Peyer's patch (tissue), 4 donors: ENCODE data around the gene PSG4. TPM values are rescaled to one million over a fixed set of nuclear protein-coding genes. Genes with fewer than 3 reads are reported as not detected.
"Not testable (repeated sequence)": the region's sequence is repeated elsewhere in the genome, so short reads cannot be mapped to it uniquely, and the experiment has no call there.

Experiments used
- DNase-seq, 3 donors: peaks; one replicate each; pipeline ENCODE4 v3.0.0-alpha.2; 2017 to 2019
- H3K27ac ChIP-seq, 4 donors: fragments of 200-600 bp; sonication (generic); one replicate each; pipeline ENCODE4 v1.5.1; 2016 to 2019
- H3K27me3 ChIP-seq, 2 donors: fragments of 200-600 bp; sonication (generic); one replicate each; pipeline ENCODE4 v1.5.1; 2019
- H3K36me3 ChIP-seq, 3 donors: fragments of 200-600 bp; sonication (generic); one replicate each; pipeline ENCODE4 v1.5.1; 2016 to 2019
- H3K4me1 ChIP-seq, 4 donors: fragments of 200-600 bp; sonication (generic); one replicate each; pipeline ENCODE4 v1.5.1; 2016 to 2019
- H3K4me3 ChIP-seq, 4 donors: fragments of 200-600 bp; sonication (generic); 1 replicate in 3 of 4; 2 replicates in 1 of 4; pipeline ENCODE4 v1.5.1; 2016 to 2019; ENCODE audit warnings: mild to moderate bottlenecking in 1 of 4
- H3K9me3 ChIP-seq, 4 donors: fragments of 200-600 bp; sonication (generic); one replicate each; pipeline ENCODE4 v1.5.1; 2016 to 2019; ENCODE audit warnings: mild to moderate bottlenecking in 1 of 4
- CTCF ChIP-seq, 6 experiments: fragments of 450-650 bp in 4 of 6; fragments of 200-600 bp in 2 of 6; sonication (generic) in 1 of 6; IDR thresholded peaks; one replicate each; pipeline ENCODE4 v1.5.1; 2017 to 2019; ENCODE audit warnings: antibody characterized with exemption in 6 of 6, mild to moderate bottlenecking in 3 of 6, moderate library complexity in 1 of 6
- POLR2A ChIP-seq, 2 donors: fragments of 450-650 bp; IDR thresholded peaks; one replicate each; pipeline ENCODE4 v1.5.1; 2017; ENCODE audit warnings: antibody characterized with exemption in 2 of 2, mild to moderate bottlenecking in 2 of 2, moderate library complexity in 2 of 2
- total RNA-seq, 4 donors: library from RNA; depleted of rRNA; stranded (reverse); fragments of >200 nt; gene quantifications; one replicate each; pipeline ENCODE4 v1.1.0, GENCODE V29; 2016

The PSG4 gene
- total RNA-seq, 4 donors from 2014 or later, result not detected

GRCh38 chr19:43224855-43225253 lies 19.4 kb upstream of the PSG4 start:
- H3K27ac ChIP-seq, result no peak overlapping the region
- no peak for DNase-seq
- no peaks in the 10 kb centered on the region for H3K27me3 ChIP-seq
- no peaks in the 10 kb centered on the region for H3K4me1 ChIP-seq
- TF ChIP-seq CTCF (IDR thresholded peaks at IDR 0.05) (no peak), POLR2A (IDR thresholded peaks at IDR 0.05) (no peak)
- peaks cover 0 to 19% (median 0%) of the 10 kb centered on the region in 4 donors for H3K9me3 ChIP-seq
- H3K4me3 ChIP-seq, result no peak overlapping the region
- H3K36me3 ChIP-seq, result no peaks in the 10 kb centered on the region

- not testable (repeated sequence) for H3K36me3 ChIP-seq, H3K4me3 ChIP-seq, H3K27me3 ChIP-seq, H3K4me1 ChIP-seq, H3K27ac ChIP-seq, DNase-seq
- H3K9me3 ChIP-seq, result peaks cover 0 to 18% (median 0%) of the 10 kb centered on the region in 4 donors
Measured at GRCh38 chr19:43224201-43224854, 18.9 kb upstream of the PSG4 start.

GRCh38 chr19:43221891-43222290 lies 16.5 kb upstream of the PSG4 start:
- H3K4me3 ChIP-seq, DNase-seq, H3K27me3 ChIP-seq, H3K9me3 ChIP-seq, H3K4me1 ChIP-seq, H3K36me3 ChIP-seq, H3K27ac ChIP-seq: not testable (repeated sequence)

GRCh38 chr19:43219136-43219535 lies 13.7 kb upstream of the PSG4 start:
- not testable (repeated sequence) for H3K36me3 ChIP-seq, H3K9me3 ChIP-seq, H3K27ac ChIP-seq, H3K27me3 ChIP-seq, DNase-seq, H3K4me3 ChIP-seq, H3K4me1 ChIP-seq

GRCh38 chr19:43215881-43216280 lies 10.4 kb upstream of the PSG4 start:
- H3K36me3 ChIP-seq, H3K27me3 ChIP-seq, H3K4me3 ChIP-seq, H3K4me1 ChIP-seq, H3K27ac ChIP-seq, H3K9me3 ChIP-seq, DNase-seq: not testable (repeated sequence)

- H3K4me1 ChIP-seq, result no peaks in the 10 kb centered on the region
- no peaks in the 10 kb centered on the region for H3K36me3 ChIP-seq
- H3K27ac ChIP-seq, result no peak overlapping the region
- H3K4me3 ChIP-seq, result no peak overlapping the region
- no peaks in the 10 kb centered on the region for H3K9me3 ChIP-seq
- no peaks in the 10 kb centered on the region for H3K27me3 ChIP-seq
- no peak for DNase-seq
- TF ChIP-seq POLR2A (IDR thresholded peaks at IDR 0.05) (no peak), CTCF (IDR thresholded peaks at IDR 0.05) (no peak)
Measured at GRCh38 chr19:43207991-43208390, 2.6 kb upstream of the PSG4 start.

- DNase-seq, H3K27ac ChIP-seq, H3K36me3 ChIP-seq, H3K27me3 ChIP-seq, H3K9me3 ChIP-seq, H3K4me3 ChIP-seq, H3K4me1 ChIP-seq: not testable (repeated sequence)
- peak in 4 of 6 experiments; percentile 11 to 18 (median 14) for TF ChIP-seq CTCF (IDR thresholded peaks at IDR 0.05)
Measured at GRCh38 chr19:43207174-43207573, 1.7 kb upstream of the PSG4 start.

GRCh38 chr19:43203611-43204010 lies 1.8 kb downstream of the PSG4 start:
- not testable (repeated sequence) for H3K36me3 ChIP-seq, H3K27ac ChIP-seq, H3K4me1 ChIP-seq, H3K9me3 ChIP-seq, DNase-seq, H3K4me3 ChIP-seq, H3K27me3 ChIP-seq

- H3K9me3 ChIP-seq, H3K27ac ChIP-seq, H3K36me3 ChIP-seq, H3K27me3 ChIP-seq, H3K4me1 ChIP-seq, DNase-seq, H3K4me3 ChIP-seq: not testable (repeated sequence)
Measured at GRCh38 chr19:43201891-43202290, 3.5 kb downstream of the PSG4 start.

- not testable (repeated sequence) for DNase-seq, H3K4me1 ChIP-seq, H3K9me3 ChIP-seq, H3K27me3 ChIP-seq, H3K4me3 ChIP-seq, H3K27ac ChIP-seq, H3K36me3 ChIP-seq
Measured at GRCh38 chr19:43201337-43201801, 4.1 kb downstream of the PSG4 start.

GRCh38 chr19:43198686-43199419 lies 6.6 kb downstream of the PSG4 start:
- not testable (repeated sequence) for H3K4me3 ChIP-seq, DNase-seq, H3K27ac ChIP-seq, H3K27me3 ChIP-seq, H3K9me3 ChIP-seq, H3K4me1 ChIP-seq, H3K36me3 ChIP-seq
